ENCODE measurements around the gene IRF9.

IRF9 gene

GRCh38 chr14:24190416-24190815, 29.4 kb downstream of the IRF9 start:
- H2BK120ac ChIP-seq (ENCODE audit: low read depth, low read length): no peak overlapping the region
- peaks cover 11% of the 10 kb centered on the region for H3K79me2 ChIP-seq (ENCODE audit: control insufficient read depth, insufficient read depth, low read length)
- no peak overlapping the region for H3K18ac ChIP-seq (ENCODE audit: low read length)
- no peak overlapping the region for H3K23ac ChIP-seq (ENCODE audit: low read length)
- no peak overlapping the region for H3K56ac ChIP-seq (ENCODE audit: low read length)
- no peak for DNase-seq
- H4K8ac ChIP-seq (ENCODE audit: low read depth, low read length): no peak overlapping the region
- peaks cover 6% of the 10 kb centered on the region for H3K4me1 ChIP-seq (ENCODE audit: control insufficient read depth, low read depth, low read length)
- no CpG with 5 or more reads among the region's 10 CpGs for WGBS (ENCODE audit: extremely low coverage, insufficient coverage, low lambda C conversion rate)
- no peak overlapping the region for H4K5ac ChIP-seq (ENCODE audit: low read length)
- no peak overlapping the region for H2BK5ac ChIP-seq (ENCODE audit: low read length)
- no peak overlapping the region for H3K9ac ChIP-seq (ENCODE audit: low read length)
- peaks cover 10% of the 10 kb centered on the region for H3K36me3 ChIP-seq (ENCODE audit: control insufficient read depth, insufficient read depth, low read length)
- H3K4me3 ChIP-seq (ENCODE audit: low read length): no peak overlapping the region
- H2AK5ac ChIP-seq (ENCODE audit: low read length): no peak overlapping the region
- no peak overlapping the region for H2BK15ac ChIP-seq (replicated peaks; ENCODE audit: low read depth)
- no peaks in the 10 kb centered on the region for H3K27me3 ChIP-seq (ENCODE audit: insufficient read depth, low read length, poor library complexity)
- peaks cover 12% of the 10 kb centered on the region for H3K79me1 ChIP-seq (ENCODE audit: low read length)
- no peak overlapping the region for H3K4ac ChIP-seq (ENCODE audit: low read depth, low read length)
- no peak overlapping the region for H3K4me2 ChIP-seq (ENCODE audit: low read length)
- H3K27ac ChIP-seq (ENCODE audit: low read depth, low read length): no peak overlapping the region

DNA sequence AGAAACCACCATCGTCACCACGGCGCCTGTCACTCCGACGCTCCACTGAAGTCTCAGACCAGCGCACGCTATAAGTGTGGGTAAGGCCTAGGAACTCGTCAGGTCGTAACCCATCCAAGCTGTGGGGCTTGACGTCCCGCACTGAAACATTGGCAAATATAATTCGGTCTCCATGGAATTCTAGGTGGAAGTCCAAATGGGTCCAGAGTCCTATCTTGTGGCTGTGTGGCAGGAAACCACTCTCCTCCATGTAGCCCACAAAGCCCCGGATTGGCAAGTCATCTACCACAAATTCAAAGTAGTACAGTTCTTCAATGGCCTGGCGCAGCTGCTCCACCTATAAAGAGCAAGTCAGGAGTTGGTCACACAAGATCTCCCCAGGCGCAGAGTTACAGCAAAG, 31.9 kb downstream of the IRF9 start:
- H2BK5ac ChIP-seq (ENCODE audit: low read length): no peak overlapping the region
- H3K36me3 ChIP-seq (ENCODE audit: control insufficient read depth, insufficient read depth, low read length): peaks cover 4% of the 10 kb centered on the region
- no peak overlapping the region for H3K9ac ChIP-seq (ENCODE audit: low read length)
- DNase-seq: no peak
- H3K79me1 ChIP-seq (ENCODE audit: low read length): peaks cover 1% of the 10 kb centered on the region
- H2AK5ac ChIP-seq (ENCODE audit: low read length): no peak overlapping the region
- WGBS (ENCODE audit: extremely low coverage, insufficient coverage, low lambda C conversion rate): no CpG with 5 or more reads among the region's 15 CpGs
- H4K8ac ChIP-seq (ENCODE audit: low read depth, low read length): no peak overlapping the region
- H3K18ac ChIP-seq (ENCODE audit: low read length): no peak overlapping the region
- H3K56ac ChIP-seq (ENCODE audit: low read length): no peak overlapping the region
- H3K23ac ChIP-seq (ENCODE audit: low read length): no peak overlapping the region
- H4K5ac ChIP-seq (ENCODE audit: low read length): no peak overlapping the region
- no peak overlapping the region for H2BK120ac ChIP-seq (ENCODE audit: low read depth, low read length)
- no peak overlapping the region for H2BK15ac ChIP-seq (replicated peaks; ENCODE audit: low read depth)
- no peak overlapping the region for H3K4me3 ChIP-seq (ENCODE audit: low read length)
- no peak overlapping the region for H3K4me2 ChIP-seq (ENCODE audit: low read length)
- H3K27me3 ChIP-seq (ENCODE audit: insufficient read depth, low read length, poor library complexity): no peaks in the 10 kb centered on the region
- H3K4ac ChIP-seq (ENCODE audit: low read depth, low read length): no peak overlapping the region
- peaks cover 2% of the 10 kb centered on the region for H3K4me1 ChIP-seq (ENCODE audit: control insufficient read depth, low read depth, low read length)
- H3K27ac ChIP-seq (ENCODE audit: low read depth, low read length): no peak overlapping the region
- peaks cover 2% of the 10 kb centered on the region for H3K79me2 ChIP-seq (ENCODE audit: control insufficient read depth, insufficient read depth, low read length)

DNA sequence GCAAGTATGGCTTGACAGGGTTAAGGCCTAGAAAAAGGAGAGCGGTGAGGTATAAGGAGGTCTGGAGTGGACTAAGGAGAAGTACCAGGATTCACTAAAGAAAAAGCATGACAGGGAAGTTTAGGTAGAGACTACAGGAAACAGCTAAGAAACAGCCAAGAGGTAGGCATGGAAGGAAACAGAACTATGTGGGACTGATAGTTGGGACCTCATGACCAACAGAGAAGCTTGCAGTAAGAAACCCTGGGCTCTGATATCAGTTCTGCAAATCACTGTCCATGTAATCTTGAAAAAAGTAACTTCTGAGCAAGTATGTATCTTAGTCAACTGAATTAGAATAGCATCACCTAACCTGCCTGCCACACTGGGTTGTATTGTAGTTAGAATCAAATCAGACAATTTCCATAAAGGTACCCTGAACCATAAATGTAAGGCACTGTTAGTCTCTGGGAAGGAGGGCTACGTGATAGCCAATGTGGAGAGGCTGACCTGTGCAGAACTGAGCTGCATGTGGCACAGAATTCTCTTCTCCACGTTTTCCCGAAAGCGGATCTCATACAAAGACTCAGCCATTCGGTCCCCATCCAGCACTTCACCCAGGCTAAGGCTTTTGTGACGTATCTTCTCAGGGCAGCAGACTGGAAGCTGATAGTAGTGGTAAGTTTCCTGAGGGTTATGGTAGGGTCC, 33.3 kb downstream of the IRF9 start:
- peak overlapping the region; percentile 66 for H3K4ac ChIP-seq (ENCODE audit: low read depth, low read length)
- WGBS (ENCODE audit: extremely low coverage, insufficient coverage, low lambda C conversion rate): no CpG with 5 or more reads among the region's 7 CpGs
- peak overlapping the region; percentile 97 for H3K56ac ChIP-seq (ENCODE audit: low read length)
- peaks cover 4% of the 10 kb centered on the region for H3K36me3 ChIP-seq (ENCODE audit: control insufficient read depth, insufficient read depth, low read length)
- H3K4me2 ChIP-seq (ENCODE audit: low read length): peak overlapping the region; percentile 61
- no peak overlapping the region for H2BK5ac ChIP-seq (ENCODE audit: low read length)
- H3K4me1 ChIP-seq (ENCODE audit: control insufficient read depth, low read depth, low read length): no peaks in the 10 kb centered on the region
- no peak overlapping the region for H3K18ac ChIP-seq (ENCODE audit: low read length)
- H2BK120ac ChIP-seq (ENCODE audit: low read depth, low read length): no peak overlapping the region
- H3K4me3 ChIP-seq (ENCODE audit: low read length): no peak overlapping the region
- H4K8ac ChIP-seq (ENCODE audit: low read depth, low read length): no peak overlapping the region
- H3K27ac ChIP-seq (ENCODE audit: low read depth, low read length): no peak overlapping the region
- no peak overlapping the region for H3K23ac ChIP-seq (ENCODE audit: low read length)
- DNase-seq: no peak
- no peaks in the 10 kb centered on the region for H3K27me3 ChIP-seq (ENCODE audit: insufficient read depth, low read length, poor library complexity)
- no peak overlapping the region for H4K5ac ChIP-seq (ENCODE audit: low read length)
- H3K9ac ChIP-seq (ENCODE audit: low read length): peak overlapping the region; percentile 96
- H3K79me1 ChIP-seq (ENCODE audit: low read length): no peaks in the 10 kb centered on the region
- no peak overlapping the region for H2AK5ac ChIP-seq (ENCODE audit: low read length)
- no peak overlapping the region for H2BK15ac ChIP-seq (replicated peaks; ENCODE audit: low read depth)
- no peaks in the 10 kb centered on the region for H3K79me2 ChIP-seq (ENCODE audit: control insufficient read depth, insufficient read depth, low read length)

DNA sequence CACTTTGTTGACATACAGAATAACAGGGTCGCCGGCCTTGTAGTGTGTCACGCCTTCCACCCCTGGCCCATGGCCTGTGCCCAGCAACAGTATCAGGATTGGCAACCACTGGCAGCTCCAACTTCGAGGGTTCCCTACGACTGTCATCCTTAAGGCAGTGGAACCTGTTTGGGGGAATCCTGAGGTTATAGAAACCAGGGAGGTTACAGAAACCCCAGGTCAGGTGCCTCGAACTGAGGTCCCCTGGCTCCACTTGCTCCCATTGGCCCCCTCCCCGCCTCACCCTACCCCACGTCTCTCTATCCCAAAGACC, 33.8 kb downstream of the IRF9 start:
- no peaks in the 10 kb centered on the region for H3K27me3 ChIP-seq (ENCODE audit: insufficient read depth, low read length, poor library complexity)
- no peaks in the 10 kb centered on the region for H3K79me2 ChIP-seq (ENCODE audit: control insufficient read depth, insufficient read depth, low read length)
- H3K27ac ChIP-seq (ENCODE audit: low read depth, low read length): peak overlapping the region; percentile 92
- no peak overlapping the region for H2BK120ac ChIP-seq (ENCODE audit: low read depth, low read length)
- H2BK5ac ChIP-seq (ENCODE audit: low read length): no peak overlapping the region
- peak overlapping the region; percentile 61 for H3K4me2 ChIP-seq (ENCODE audit: low read length)
- H4K5ac ChIP-seq (ENCODE audit: low read length): no peak overlapping the region
- H3K9ac ChIP-seq (ENCODE audit: low read length): peak overlapping the region; percentile 96
- H3K56ac ChIP-seq (ENCODE audit: low read length): peak overlapping the region; percentile 97
- no peak overlapping the region for H2AK5ac ChIP-seq (ENCODE audit: low read length)
- H3K36me3 ChIP-seq (ENCODE audit: control insufficient read depth, insufficient read depth, low read length): peaks cover 4% of the 10 kb centered on the region
- no CpG with 5 or more reads among the region's 8 CpGs for WGBS (ENCODE audit: extremely low coverage, insufficient coverage, low lambda C conversion rate)
- H3K4ac ChIP-seq (ENCODE audit: low read depth, low read length): peak overlapping the region; percentile 66
- H3K79me1 ChIP-seq (ENCODE audit: low read length): no peaks in the 10 kb centered on the region
- peak overlapping the region; percentile 41 for H4K8ac ChIP-seq (ENCODE audit: low read depth, low read length)
- DNase-seq: no peak
- peak overlapping the region; percentile 64 for H3K4me3 ChIP-seq (ENCODE audit: low read length)
- peak overlapping the region; percentile 71 for H3K18ac ChIP-seq (ENCODE audit: low read length)
- no peak overlapping the region for H2BK15ac ChIP-seq (replicated peaks; ENCODE audit: low read depth)
- no peaks in the 10 kb centered on the region for H3K4me1 ChIP-seq (ENCODE audit: control insufficient read depth, low read depth, low read length)
- H3K23ac ChIP-seq (ENCODE audit: low read length): no peak overlapping the region

- Histone ChIP-seq H4K5ac (ENCODE audit: low read length) (no peak within 1 kb of the TSS), H3K4me2 (ENCODE audit: low read length) (peak within 1 kb of the TSS; percentile 61), H3K79me1 (ENCODE audit: low read length) (no peaks in the 10 kb centered on the region), H3K4ac (ENCODE audit: low read depth, low read length) (peak within 1 kb of the TSS; percentile 66), H3K27me3 (ENCODE audit: insufficient read depth, low read length, poor library complexity) (no peaks in the 10 kb centered on the region), H2BK120ac (ENCODE audit: low read depth, low read length) (peak within 1 kb of the TSS; percentile 15), H3K9ac (ENCODE audit: low read length) (peak within 1 kb of the TSS; percentile 96), H3K18ac (ENCODE audit: low read length) (peak within 1 kb of the TSS; percentile 71), H3K27ac (ENCODE audit: low read depth, low read length) (peak within 1 kb of the TSS; percentile 92), H3K23ac (ENCODE audit: low read length) (no peak within 1 kb of the TSS), H3K4me1 (ENCODE audit: control insufficient read depth, low read depth, low read length) (no peaks in the 10 kb centered on the region), H3K56ac (ENCODE audit: low read length) (peak within 1 kb of the TSS; percentile 97), H2BK5ac (ENCODE audit: low read length) (peak within 1 kb of the TSS; percentile 91), H4K8ac (ENCODE audit: low read depth, low read length) (peak within 1 kb of the TSS; percentile 82), H3K79me2 (ENCODE audit: control insufficient read depth, insufficient read depth, low read length) (no peaks in the 10 kb centered on the region), H2AK5ac (ENCODE audit: low read length) (no peak within 1 kb of the TSS), H3K36me3 (ENCODE audit: control insufficient read depth, insufficient read depth, low read length) (peaks cover 4% of the 10 kb centered on the region), H3K4me3 (ENCODE audit: low read length) (peak within 1 kb of the TSS; percentile 79), H2BK15ac (replicated peaks; ENCODE audit: low read depth) (no peak within 1 kb of the TSS)
- WGBS (ENCODE audit: extremely low coverage, insufficient coverage, low lambda C conversion rate): no CpG with 5 or more reads among the region's 89 CpGs
- peak; percentile 94 for DNase-seq
These were observed 34.4 kb downstream of the IRF9 start, which contains the start of gene TM9SF1 for GRCh38 chr14:24195186-24196070. Gene TM9SF1 (minus strand): TSS chr14:24195441. CDS start chr14:24195019, 422 bp downstream.
